ENCODE results near the gene FBRSL1.

FBRSL1 gene

DNA sequence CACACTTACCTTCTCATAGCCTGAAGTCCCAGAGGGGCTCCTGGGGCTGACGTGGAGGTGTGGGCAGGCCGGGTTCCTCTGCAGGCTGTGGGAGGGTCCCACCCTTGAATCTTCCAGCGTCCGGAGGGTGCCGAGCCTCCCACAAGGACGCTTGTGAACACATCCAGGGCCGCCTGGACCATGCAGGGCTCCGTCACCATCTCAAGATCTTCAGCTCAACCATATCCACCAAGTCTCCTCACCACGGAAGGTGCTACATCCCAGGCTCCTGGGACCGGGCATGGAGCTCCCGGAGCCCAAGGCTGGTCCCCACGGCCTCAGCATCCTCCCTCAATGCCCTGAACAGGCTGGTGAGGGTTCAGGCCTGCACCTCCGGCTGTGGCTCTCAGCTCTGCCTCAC lies 10.7 kb upstream of the FBRSL1 start:
- DNase-seq (ENCODE audit: low read depth, low spot score): no peak
- CTCF ChIA-PET: no interaction called here

DNA sequence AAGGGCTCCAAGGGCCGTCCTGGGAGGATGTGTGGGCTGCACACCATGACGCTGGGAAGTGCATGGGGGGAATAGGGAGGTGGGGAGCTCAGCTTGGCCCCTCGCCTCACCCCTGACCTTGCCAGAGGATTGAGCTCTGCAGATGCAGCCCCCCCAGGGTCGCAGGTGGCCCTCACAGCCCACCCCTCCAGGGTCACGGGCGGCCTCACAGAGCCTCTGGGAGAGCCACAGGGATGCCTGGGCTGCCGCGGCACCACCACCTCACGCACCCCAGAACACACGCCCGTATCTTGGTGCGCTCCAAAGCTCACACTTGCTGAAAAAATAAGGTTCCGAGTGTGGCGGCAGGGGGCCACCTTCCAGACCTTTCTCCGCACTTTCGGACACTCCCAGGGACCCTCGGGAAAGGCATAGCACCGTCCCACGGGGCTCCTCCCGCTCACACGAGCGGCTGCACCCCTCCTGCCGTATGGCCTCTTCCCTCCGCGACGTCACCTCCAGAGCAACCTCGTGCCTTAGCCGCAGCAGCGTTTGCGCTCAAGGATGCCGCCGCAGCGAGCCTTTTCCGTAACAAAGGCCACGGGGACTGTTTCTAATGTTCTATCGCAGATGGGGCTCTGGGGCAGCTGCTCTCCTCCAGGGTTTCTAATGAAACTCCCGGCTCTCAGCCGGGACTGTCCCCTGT lies 9.9 kb upstream of the FBRSL1 start:
- no peak for TF ChIP-seq CTCF (IDR thresholded peaks at IDR 0.05; ENCODE audit: insufficient read depth, low read length, missing control alignments)
- CTCF ChIA-PET: no interaction called here
- no peak for DNase-seq (ENCODE audit: low read depth, low spot score)
- no peak overlapping the region for H3K4me3 ChIP-seq (ENCODE audit: low read depth, low read length)
- POLR2A ChIA-PET: no interaction called here

More for the DNA sequence above, 10.7 kb upstream of the FBRSL1 start:
- TF ChIP-seq CTCF (IDR thresholded peaks at IDR 0.05; ENCODE audit: insufficient read depth, low read length, missing control alignments): no peak
- H3K4me3 ChIP-seq (ENCODE audit: low read depth, low read length): no peak overlapping the region
- POLR2A ChIA-PET: no interaction called here

GRCh38 chr12:132480623-132481132 lies 9.3 kb upstream of the FBRSL1 start:
- CTCF ChIA-PET: interaction anchor here (0.8 kb wide), 1 partner anchor 21 kb away, joined by 3 read pairs; no protein-coding TSS in a partner anchor
- no peak for TF ChIP-seq CTCF (IDR thresholded peaks at IDR 0.05; ENCODE audit: insufficient read depth, low read length, missing control alignments)
- H3K4me3 ChIP-seq (ENCODE audit: low read depth, low read length): no peak overlapping the region
- DNase-seq (ENCODE audit: low read depth, low spot score): no peak
- POLR2A ChIA-PET: no interaction called here

DNA sequence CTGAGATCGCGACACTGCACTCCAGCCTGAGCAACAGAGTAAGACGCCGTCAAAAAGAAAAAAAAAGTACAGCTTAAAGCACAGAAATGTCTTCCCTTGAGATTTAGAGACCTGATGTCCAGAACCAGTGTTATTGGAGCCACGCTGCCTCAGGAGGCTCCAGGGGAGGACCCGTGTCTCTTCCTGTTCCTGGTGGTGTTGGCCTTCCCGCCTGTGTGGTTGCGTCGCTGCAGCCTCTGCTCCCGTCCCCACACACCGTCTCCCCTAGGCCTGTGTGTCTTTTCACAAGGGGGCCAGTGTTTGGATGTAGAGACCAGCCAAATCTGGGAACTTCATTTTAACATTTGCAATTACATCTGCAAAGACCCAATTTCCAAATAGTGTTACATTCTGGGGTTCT lies 8.6 kb upstream of the FBRSL1 start:
- no peak overlapping the region for H3K4me3 ChIP-seq (ENCODE audit: low read depth, low read length)
- DNase-seq (ENCODE audit: low read depth, low spot score): no peak
- ChIA-PET CTCF (interaction anchor here (0.8 kb wide), 1 partner anchor 21 kb away, joined by 3 read pairs; no protein-coding TSS in a partner anchor), POLR2A (no interaction called here)
- TF ChIP-seq CTCF (IDR thresholded peaks at IDR 0.05; ENCODE audit: insufficient read depth, low read length, missing control alignments): no peak

DNA sequence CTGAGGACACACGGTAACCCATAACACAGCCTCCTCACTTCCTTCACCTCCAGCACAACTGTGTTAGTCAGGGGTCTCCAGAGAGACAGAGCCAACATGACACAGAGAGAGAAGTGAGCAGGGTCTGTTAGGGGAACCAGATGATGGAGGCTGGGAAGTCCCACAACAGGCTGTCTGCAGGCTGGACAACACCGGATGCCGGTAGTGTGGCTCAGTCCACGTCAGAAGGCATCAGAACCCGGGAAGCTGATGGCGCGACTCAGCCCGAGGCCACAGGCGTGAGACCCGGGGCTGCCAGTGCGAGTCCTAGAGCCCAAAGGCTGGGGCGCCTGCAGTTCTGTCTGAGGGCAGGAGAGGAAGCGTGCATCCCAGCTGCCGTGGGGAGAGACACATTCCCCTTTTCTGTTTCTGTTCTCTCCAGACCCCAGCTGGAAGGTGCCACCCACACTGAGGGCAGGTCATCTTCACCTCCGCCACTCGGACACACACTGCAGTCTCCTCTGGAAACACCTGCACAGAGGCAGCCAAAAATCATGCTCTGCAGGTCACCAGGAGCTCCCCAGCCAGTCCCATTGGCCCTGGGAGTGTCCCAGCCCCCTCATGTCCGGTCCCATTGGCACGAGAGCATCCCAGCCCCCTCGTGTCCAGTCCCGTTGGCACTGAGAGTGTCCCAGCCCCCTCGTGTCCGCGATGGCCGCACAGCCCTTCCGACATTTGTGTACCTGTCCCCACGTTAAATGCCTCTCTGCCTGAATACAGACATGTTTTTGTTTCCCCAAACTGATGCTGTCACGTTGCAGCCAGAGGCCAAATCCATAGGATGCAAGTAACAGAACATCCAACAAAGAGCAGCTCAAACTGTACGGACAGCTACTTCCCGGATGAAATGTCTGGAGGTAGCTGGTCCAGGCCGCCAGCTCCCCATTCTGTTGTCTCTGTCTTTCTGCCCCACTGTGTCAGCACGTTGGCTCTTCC lies 7.9 kb upstream of the FBRSL1 start:
- DNase-seq (ENCODE audit: low read depth, low spot score): no peak
- ChIA-PET POLR2A (no interaction called here), CTCF (interaction anchor here (0.8 kb wide), 1 partner anchor 22 kb away, joined by 3 read pairs; no protein-coding TSS in a partner anchor)

More for the DNA sequence above, 7.9 kb upstream of the FBRSL1 start:
- no peak overlapping the region for H3K4me3 ChIP-seq (ENCODE audit: low read depth, low read length)
- TF ChIP-seq CTCF (IDR thresholded peaks at IDR 0.05; ENCODE audit: insufficient read depth, low read length, missing control alignments): no peak

Data from AG04449 (cell line).